Stimulated activated CD4-positive, alpha-beta T cell treated with anti-CD3 and anti-CD28 coated beads, Interleukin-15, amount 100 ng/mL, for 24 hours (primary cell): Measurements from ENCODE around the gene RNGTT.
A peak's percentile ranks its signal among the peaks of the same experiment; 100 is the strongest.
"Not testable (repeated sequence)": the region's sequence is repeated elsewhere in the genome, so short reads cannot be mapped to it uniquely, and the experiment has no call there.

Source experiments
- DNase-seq: peaks from one replicate; pipeline ENCODE4 v3.0.0-alpha.2; 2020

Gene RNGTT

GRCh38 chr6:88910922-88911778, 52.3 kb downstream of the RNGTT start:
- no peak for DNase-seq

GRCh38 chr6:88908598-88909548, 54.5 kb downstream of the RNGTT start:
- no peak for DNase-seq

GRCh38 chr6:88907148-88907547, 56.3 kb downstream of the RNGTT start:
- not testable (repeated sequence) for DNase-seq

- DNase-seq, result no peak
Observed at GRCh38 chr6:88899569-88900316, 63.7 kb downstream of the RNGTT start.

- DNase-seq, result no peak
Observed at GRCh38 chr6:88895911-88896310, 67.5 kb downstream of the RNGTT start.

- DNase-seq, result no peak
Observed at GRCh38 chr6:88890860-88891845, 72.3 kb downstream of the RNGTT start.

- DNase-seq, result no peak
Observed at GRCh38 chr6:88890394-88890793, 73.0 kb downstream of the RNGTT start.

GRCh38 chr6:88884361-88884760, 79.1 kb downstream of the RNGTT start:
- DNase-seq, result no peak

- DNase-seq, result no peak
Observed at GRCh38 chr6:88882536-88882935, 80.9 kb downstream of the RNGTT start.

GRCh38 chr6:88881451-88881850, 82.0 kb downstream of the RNGTT start:
- DNase-seq, result no peak

- no peak for DNase-seq
Observed at GRCh38 chr6:88880021-88880420, 83.4 kb downstream of the RNGTT start.

GRCh38 chr6:88877893-88878292, 85.5 kb downstream of the RNGTT start:
- no peak for DNase-seq

- no peak for DNase-seq
Observed at GRCh38 chr6:88872962-88873361, 90.5 kb downstream of the RNGTT start.

- DNase-seq, result no peak
Observed at GRCh38 chr6:88871498-88871897, 91.9 kb downstream of the RNGTT start.

- DNase-seq, result peak; percentile 20
Observed at GRCh38 chr6:88870717-88871330, 92.6 kb downstream of the RNGTT start.

GRCh38 chr6:88869263-88870020, 94.0 kb downstream of the RNGTT start:
- DNase-seq, result no peak

GRCh38 chr6:88867841-88868731, 95.3 kb downstream of the RNGTT start:
- no peak for DNase-seq

- no peak for DNase-seq
Observed at GRCh38 chr6:88866856-88867255, 96.6 kb downstream of the RNGTT start.

GRCh38 chr6:88865275-88865674, 98.1 kb downstream of the RNGTT start:
- DNase-seq, result no peak
